ENCODE measurements around the gene LAG3. TPM values are rescaled to one million over a fixed set of nuclear protein-coding genes. Genes with fewer than 3 reads are reported as not detected.
A peak's percentile ranks its signal among the peaks of the same experiment; 100 is the strongest.

The LAG3 gene
- total and polyA plus RNA-seq, 2 donors from 2014 or later: 1.3 TPM; not detected in 1

DNA sequence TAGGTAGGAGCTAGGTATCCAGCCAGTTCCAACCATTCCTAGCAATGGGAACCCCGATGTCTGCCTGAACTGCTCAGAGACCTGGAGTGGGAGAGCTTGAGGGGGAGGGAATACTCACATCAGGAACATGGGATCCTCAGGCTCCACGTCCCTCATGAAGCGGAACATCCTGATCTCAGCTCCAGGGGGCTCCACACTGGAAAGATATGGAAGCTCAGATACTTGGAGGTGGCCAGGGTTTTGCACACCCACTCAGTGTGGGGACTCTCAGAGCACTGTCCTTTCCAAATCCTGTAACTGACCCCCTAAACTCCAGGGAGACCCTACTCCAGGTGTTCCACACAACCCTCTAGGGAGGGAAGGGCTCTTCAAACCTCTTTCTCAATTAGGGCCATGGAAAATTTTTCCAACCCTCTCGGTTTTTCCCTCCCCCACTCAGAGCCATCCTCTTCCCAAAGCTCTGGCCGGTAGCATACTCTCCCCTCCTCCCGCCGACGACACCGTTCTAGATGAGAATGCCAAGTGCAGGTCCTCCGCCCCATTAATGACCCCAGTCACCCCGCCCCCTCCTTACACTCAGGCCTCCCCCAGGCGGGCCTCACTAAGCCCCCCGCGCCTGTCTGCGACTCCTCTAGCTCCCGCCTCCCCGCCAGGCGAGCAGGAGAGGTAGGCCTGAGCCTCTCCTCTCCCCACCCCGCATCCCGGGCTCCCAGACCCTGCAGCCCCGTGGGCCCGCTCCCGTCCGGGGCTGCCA, 20.0 kb upstream of the LAG3 start:
- DNase-seq (peak in 4 of 5 donors; percentile 45 to 82 (median 68)), FAIRE-seq (no peak)
- Histone ChIP-seq H3K9me3 (ENCODE audit: control insufficient read depth in 2 of 3, insufficient read depth in 1 of 3, low read length in 3 of 3) (no peaks in the 10 kb centered on the region), H3K4me1 (ENCODE audit: control insufficient read depth in 2 of 3, insufficient read depth in 2 of 3, low read depth in 1 of 3, low read length in 3 of 3) (peaks cover 7 to 16% (median 12%) of the 10 kb centered on the region in 3 donors), H3K36me3 (ENCODE audit: control insufficient read depth in 2 of 3, insufficient read depth in 3 of 3, low read length in 3 of 3) (peaks cover 9 to 45% (median 27%) of the 10 kb centered on the region in 3 donors), H3K4me3 (ENCODE audit: low read length in 3 of 3) (peak overlapping the region; percentile 79 to 92 (median 91)), H3K27me3 (ENCODE audit: control insufficient read depth, insufficient read depth, low read length) (no peaks in the 10 kb centered on the region), H3K27ac (ENCODE audit: low read depth in 2 of 2, low read length in 2 of 2) (peak overlapping the region; percentile 99 to 100), H3K9ac (ENCODE audit: low read length in 3 of 3) (peak overlapping the region; percentile 24 to 99 (median 89))
- intact Hi-C loops (cut with DNase I): loop anchor here (10.0 kb wide), 1 partner anchor 72 kb away; the partner anchor contains the start of genes GPR162 and P3H3
- TF ChIP-seq, protein P1, sequence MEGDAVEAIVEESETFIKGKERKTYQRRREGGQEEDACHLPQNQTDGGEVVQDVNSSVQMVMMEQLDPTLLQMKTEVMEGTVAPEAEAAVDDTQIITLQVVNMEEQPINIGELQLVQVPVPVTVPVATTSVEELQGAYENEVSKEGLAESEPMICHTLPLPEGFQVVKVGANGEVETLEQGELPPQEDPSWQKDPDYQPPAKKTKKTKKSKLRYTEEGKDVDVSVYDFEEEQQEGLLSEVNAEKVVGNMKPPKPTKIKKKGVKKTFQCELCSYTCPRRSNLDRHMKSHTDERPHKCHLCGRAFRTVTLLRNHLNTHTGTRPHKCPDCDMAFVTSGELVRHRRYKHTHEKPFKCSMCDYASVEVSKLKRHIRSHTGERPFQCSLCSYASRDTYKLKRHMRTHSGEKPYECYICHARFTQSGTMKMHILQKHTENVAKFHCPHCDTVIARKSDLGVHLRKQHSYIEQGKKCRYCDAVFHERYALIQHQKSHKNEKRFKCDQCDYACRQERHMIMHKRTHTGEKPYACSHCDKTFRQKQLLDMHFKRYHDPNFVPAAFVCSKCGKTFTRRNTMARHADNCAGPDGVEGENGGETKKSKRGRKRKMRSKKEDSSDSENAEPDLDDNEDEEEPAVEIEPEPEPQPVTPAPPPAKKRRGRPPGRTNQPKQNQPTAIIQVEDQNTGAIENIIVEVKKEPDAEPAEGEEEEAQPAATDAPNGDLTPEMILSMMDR (IDR thresholded peaks at IDR 0.05; ENCODE audit: borderline replicate concordance, extremely low read depth, insufficient read depth): peak; percentile 2

DNA sequence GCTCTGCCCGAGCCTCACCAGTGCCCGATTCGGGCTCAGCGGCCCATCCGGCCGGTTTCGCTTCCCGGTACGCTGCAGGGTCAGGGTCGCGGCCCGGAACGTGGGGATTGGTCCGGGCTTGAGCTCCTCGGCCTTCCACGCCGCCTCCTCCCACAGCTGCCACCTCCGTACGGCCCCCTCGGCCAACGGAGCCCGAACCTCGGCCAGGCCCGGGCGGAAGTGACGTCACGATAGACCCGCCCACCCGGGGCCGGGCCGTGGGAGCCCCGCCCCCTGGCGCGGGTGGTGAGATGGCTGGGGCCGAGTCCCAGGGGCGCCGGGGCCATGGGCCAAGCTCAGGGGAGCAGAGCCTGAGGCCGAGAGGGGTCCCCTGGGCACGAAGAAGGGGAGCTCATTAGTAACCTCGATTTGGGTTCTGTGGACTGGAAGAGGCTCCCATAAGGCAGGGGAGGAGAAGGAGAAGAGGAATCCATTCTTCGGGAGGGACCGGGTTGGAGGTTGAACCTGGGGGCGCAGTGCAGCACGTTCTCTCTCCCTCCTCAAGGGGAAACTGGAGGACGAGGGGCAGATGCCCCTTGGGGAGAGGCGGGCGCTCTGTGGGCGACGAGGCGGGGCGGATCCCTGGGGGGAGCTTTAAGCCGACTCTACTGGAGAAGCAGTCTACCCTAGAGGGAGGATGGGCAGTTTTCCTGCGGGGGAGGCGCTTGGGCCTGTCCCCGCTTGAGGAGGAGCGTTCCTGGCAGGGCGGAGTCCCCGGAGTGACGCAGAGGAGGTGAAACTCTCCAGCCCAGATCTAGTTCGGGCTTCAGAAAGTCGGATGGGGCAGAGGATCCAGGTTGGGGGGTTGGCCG, 19.2 kb upstream of the LAG3 start, which contains the start of gene MLF2:
MLF2 (minus strand) TSS at position 221 of the 851 bp plus-strand sequence. CDS start 807 bp downstream, outside the sequence.
- peak within 1 kb of the TSS; percentile 79 to 92 (median 91) for H3K4me3 ChIP-seq (ENCODE audit: low read length in 3 of 3)
- H3K9ac ChIP-seq (ENCODE audit: low read length in 3 of 3): peak within 1 kb of the TSS; percentile 81 to 99 (median 89)
- H3K27me3 ChIP-seq (ENCODE audit: control insufficient read depth, insufficient read depth, low read length): no peaks in the 10 kb centered on the region
- H3K36me3 ChIP-seq (ENCODE audit: control insufficient read depth in 2 of 3, insufficient read depth in 3 of 3, low read length in 3 of 3): peaks cover 9 to 40% (median 24%) of the 10 kb centered on the region in 3 donors
- peaks cover 7 to 16% (median 12%) of the 10 kb centered on the region in 3 donors for H3K4me1 ChIP-seq (ENCODE audit: control insufficient read depth in 2 of 3, insufficient read depth in 2 of 3, low read depth in 1 of 3, low read length in 3 of 3)
- DNase-seq (peak; percentile 99 to 100 (median 99)), FAIRE-seq (peak; percentile 83)
- TF ChIP-seq, protein P1 (IDR thresholded peaks at IDR 0.05; ENCODE audit: borderline replicate concordance, extremely low read depth, insufficient read depth): no peak
- intact Hi-C loops (cut with DNase I): loop anchor here (10.0 kb wide), 1 partner anchor 72 kb away; the partner anchor contains the start of genes GPR162 and P3H3
- H3K27ac ChIP-seq (ENCODE audit: low read depth in 2 of 2, low read length in 2 of 2): peak within 1 kb of the TSS; percentile 99 to 100
- H3K9me3 ChIP-seq (ENCODE audit: control insufficient read depth in 2 of 3, insufficient read depth in 1 of 3, low read length in 3 of 3): no peaks in the 10 kb centered on the region

DNA sequence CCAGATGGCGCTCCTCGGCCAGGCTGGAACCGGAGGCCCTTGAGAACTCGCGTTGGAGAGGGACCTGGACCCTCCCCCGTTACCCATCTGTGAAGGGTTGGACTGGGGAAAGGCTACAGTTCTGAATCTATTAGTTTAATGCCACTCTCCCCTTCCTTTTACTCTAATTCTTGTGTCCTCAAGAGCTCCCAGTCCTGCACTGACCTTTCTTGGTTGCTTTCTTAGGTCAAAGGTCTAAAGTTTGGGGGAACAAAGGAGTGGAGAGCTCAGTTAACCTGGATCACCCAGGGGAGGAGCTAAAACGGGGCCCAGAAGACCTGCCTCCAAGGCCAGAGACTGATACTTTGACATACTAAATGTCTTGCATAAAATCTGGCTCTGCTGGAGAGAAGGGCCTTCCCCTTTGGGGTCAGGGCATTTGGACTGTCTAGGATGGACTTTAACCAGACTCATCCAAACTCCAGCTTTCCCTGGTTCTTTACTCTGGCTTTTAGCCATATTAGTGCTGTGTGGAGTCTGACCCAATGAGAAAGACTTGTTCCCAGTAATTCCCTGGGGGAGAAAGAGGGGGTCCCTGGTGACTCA, 18.5 kb upstream of the LAG3 start:
- Histone ChIP-seq H3K9ac (ENCODE audit: low read length in 3 of 3) (peak overlapping the region in 2 of 3 donors; percentile 74 to 99), H3K27ac (ENCODE audit: low read depth in 2 of 2, low read length in 2 of 2) (peak overlapping the region; percentile 99 to 100), H3K36me3 (ENCODE audit: control insufficient read depth in 2 of 3, insufficient read depth in 3 of 3, low read length in 3 of 3) (peaks cover 9 to 32% (median 23%) of the 10 kb centered on the region in 3 donors), H3K9me3 (ENCODE audit: control insufficient read depth in 2 of 3, insufficient read depth in 1 of 3, low read length in 3 of 3) (no peaks in the 10 kb centered on the region), H3K27me3 (ENCODE audit: control insufficient read depth, insufficient read depth, low read length) (no peaks in the 10 kb centered on the region), H3K4me3 (ENCODE audit: low read length in 3 of 3) (peak overlapping the region in 2 of 3 donors; percentile 24 to 92), H3K4me1 (ENCODE audit: control insufficient read depth in 2 of 3, insufficient read depth in 2 of 3, low read depth in 1 of 3, low read length in 3 of 3) (peaks cover 7 to 16% (median 12%) of the 10 kb centered on the region in 3 donors)
- DNase-seq (peak in 2 of 5 donors; percentile 55 to 73), FAIRE-seq (no peak)
- intact Hi-C loops (cut with DNase I): loop anchor here (10.0 kb wide), 1 partner anchor 71 kb away; the partner anchor contains the start of genes GPR162 and P3H3
- TF ChIP-seq, protein P1 (IDR thresholded peaks at IDR 0.05; ENCODE audit: borderline replicate concordance, extremely low read depth, insufficient read depth): peak; percentile 91
